GM12878 (cell line): Measurements from ENCODE around the gene NOC2L. TPM values are rescaled to one million over a fixed set of nuclear protein-coding genes. Genes with fewer than 3 reads are reported as not detected.

Source experiments
- BCL11A ChIP-seq: IDR thresholded peaks from 2 replicates; pipeline ENCODE4 v1.6.1; 2011; ENCODE audit warnings: low read depth, low read length
- BCLAF1 ChIP-seq: fragments of 450-650 bp; IDR thresholded peaks from 2 replicates; pipeline ENCODE4 v1.6.1; 2017; ENCODE audit warnings: antibody characterized with exemption, mild to moderate bottlenecking, moderate library complexity
- BMI1 ChIP-seq: fragments of 450-650 bp; IDR thresholded peaks from 2 replicates; pipeline ENCODE4 v1.6.1; 2016; ENCODE audit warnings: mild to moderate bottlenecking, moderate library complexity, borderline replicate concordance
- BRCA1 ChIP-seq: IDR thresholded peaks from 2 replicates; pipeline ENCODE4 v1.6.1; 2011; ENCODE audit warnings: low read depth, low read length, improper control_type of control experiment
- CHD1 ChIP-seq: IDR thresholded peaks from 2 replicates; pipeline ENCODE4 v1.6.1; 2012; ENCODE audit warnings: low read depth, low read length, improper control_type of control experiment
- DPF2 ChIP-seq: fragments of 450-650 bp; IDR thresholded peaks from 2 replicates; pipeline ENCODE4 v1.6.1; 2017; ENCODE audit warnings: mild to moderate bottlenecking
- GABPA ChIP-seq: IDR thresholded peaks from 2 replicates; pipeline ENCODE4 v1.6.1; 2014; ENCODE audit warnings: antibody characterized with exemption, low read depth, mild to moderate bottlenecking, inconsistent platforms
- HCFC1 ChIP-seq: fragments of 150-350 bp; IDR thresholded peaks from 2 replicates; pipeline ENCODE4 v1.6.1; 2014; ENCODE audit warnings: low read length
- IRF5 ChIP-seq: fragments of 450-650 bp; IDR thresholded peaks from 2 replicates; pipeline ENCODE4 v1.6.1; 2017; ENCODE audit warnings: borderline replicate concordance
- JUND ChIP-seq: IDR thresholded peaks from 2 replicates; pipeline ENCODE4 v1.6.1; 2012; ENCODE audit warnings: low read depth, mild to moderate bottlenecking, low read length, improper control_type of control experiment, moderate library complexity
- MLLT1 ChIP-seq: fragments of 450-650 bp; IDR thresholded peaks from 2 replicates; pipeline ENCODE4 v1.6.1; 2016; ENCODE audit warnings: mild to moderate bottlenecking
- MXI1 ChIP-seq: fragments of 150-350 bp; IDR thresholded peaks from 2 replicates; pipeline ENCODE4 v1.6.1; 2011; ENCODE audit warnings: low read depth, mild to moderate bottlenecking, inconsistent platforms, low read length, improper control_type of control experiment
- NR2C1 ChIP-seq: fragments of 450-650 bp; IDR thresholded peaks from 2 replicates; pipeline ENCODE4 v1.6.1; 2017; ENCODE audit warnings: antibody characterized with exemption, mild to moderate bottlenecking, moderate library complexity
- PKNOX1 ChIP-seq: fragments of 450-650 bp; IDR thresholded peaks from 2 replicates; pipeline ENCODE4 v1.6.1; 2016; ENCODE audit warnings: mild to moderate bottlenecking
- PRDM15 ChIP-seq: fragments of 450-650 bp; formaldehyde crosslinking; IDR thresholded peaks from 2 replicates; pipeline ENCODE4 v1.4.0; 2020; ENCODE audit warnings: mild to moderate bottlenecking, moderate library complexity
- RB1 ChIP-seq: fragments of 450-650 bp; formaldehyde crosslinking; IDR thresholded peaks from 2 replicates; pipeline ENCODE4 v1.6.1; 2017; ENCODE audit warnings: mild to moderate bottlenecking, borderline replicate concordance
- RELA ChIP-seq: fragments of 450-650 bp; IDR thresholded peaks from 2 replicates; pipeline ENCODE4 v1.8.0; 2014; ENCODE audit warnings: borderline replicate concordance; ENCODE audit not compliant: partially characterized antibody
- RFX5 ChIP-seq: IDR thresholded peaks from 2 replicates; pipeline ENCODE4 v1.6.1; 2011; ENCODE audit warnings: low read depth, low read length, improper control_type of control experiment
- TARDBP ChIP-seq: IDR thresholded peaks from 2 replicates; pipeline ENCODE4 v1.6.1; 2016; ENCODE audit warnings: borderline replicate concordance
- polyA plus RNA-seq, 11 experiments: library from polyadenylated mRNA; depleted of rRNA in 4 of 11; unstranded in 6 of 11; stranded (reverse) in 5 of 11; fragments of >200 nt; fragmentation: Nextera tagmentation in 4 of 11; fragmentation: Illumina TruSeq in 1 of 11; extraction: Ambion mirVana in 4 of 11; extraction: Trizol in 1 of 11; gene quantifications; 1 replicate in 1 of 11; 2 replicates in 10 of 11; pipeline versions ENCODE4 v1.2.1 to v1.2.3, GENCODE V29; 2011 to 2016; ENCODE audit warnings: inconsistent platforms in 2 of 11, missing spikeins in 2 of 11, low read depth in 1 of 11
- total RNA-seq, 4 experiments: library from RNA; depleted of rRNA in 3 of 4; stranded (reverse); fragments of >200 nt in 3 of 4; fragmentation: Illumina TruSeq in 1 of 4; extraction: Trizol in 1 of 4; gene quantifications; 2 replicates each; pipeline versions ENCODE4 v1.2.1 to v1.2.3, GENCODE V29; 2013 to 2021

The NOC2L gene
- total and polyA plus RNA-seq, 10 of the 15 experiments (the other 5 are each of a cell fraction or from before 2014, with no cell fraction given) = 1.3 to 171 (median 64.3) TPM

- TF ChIP-seq RFX5 (no peak), BCLAF1 (no peak), BCL11A (no peak), TARDBP (no peak), CHD1 (no peak), NR2C1 (peak; percentile 43; the same call in 1 of the 2 replicates), BRCA1 (no peak), GABPA (peak; percentile 88), RB1 (no peak; the same call in 1 of the 2 replicates), RELA (no peak), DPF2 (no peak), MXI1 (peak; percentile 76), HCFC1 (peak; percentile 63), MLLT1 (no peak), BMI1 (peak; percentile 43; the same call in 1 of the 2 replicates), IRF5 (no peak), JUND (no peak), PRDM15 (no peak), PKNOX1 (no peak)
Measured at GRCh38 chr1:958823-959730, at the start of gene NOC2L (continued).
